HepG2 (cell line): ENCODE data around the gene NKD1. TPM values are rescaled to one million over a fixed set of nuclear protein-coding genes. Genes with fewer than 3 reads are reported as not detected.

Experiments used
- ASH2L ChIP-seq: fragments of 300-600, 200-600 bp; sonication (generic); IDR thresholded peaks from 2 replicates; pipeline ENCODE4 v1.7.0; 2017; ENCODE audit warnings: low read depth, mild to moderate bottlenecking, moderate library complexity, mixed read lengths, low read length; ENCODE audit not compliant: insufficient read length
- CHD4 ChIP-seq: fragments of 200-600 bp; sonication (generic); IDR thresholded peaks from 2 replicates; pipeline ENCODE4 v1.7.0; 2017; ENCODE audit warnings: mild to moderate bottlenecking, low read length, borderline replicate concordance
- DPF2 ChIP-seq: sonication (generic); formaldehyde crosslinking; IDR thresholded peaks from 2 replicates; pipeline ENCODE4 v1.4.0; 2020; ENCODE audit warnings: mild to moderate bottlenecking, low read depth, missing genetic modification reagents, borderline replicate concordance
- FOXC1 ChIP-seq: sonication (generic); formaldehyde crosslinking; IDR thresholded peaks from 2 replicates; pipeline ENCODE4 v1.8.0; 2022; ENCODE audit warnings: mild to moderate bottlenecking, missing genetic modification reagents, borderline replicate concordance
- KDM2A ChIP-seq: sonication (generic); formaldehyde crosslinking; IDR thresholded peaks from 2 replicates; pipeline ENCODE4 v1.4.0; 2020; ENCODE audit warnings: low read depth, missing genetic modification reagents, borderline replicate concordance
- MXD1 ChIP-seq: sonication (generic); formaldehyde crosslinking; IDR thresholded peaks from 2 replicates; pipeline ENCODE4 v1.4.0; 2020; ENCODE audit warnings: mild to moderate bottlenecking, missing genetic modification reagents
- SMARCC2 ChIP-seq: fragments of 450-650 bp; IDR thresholded peaks from 2 replicates; pipeline ENCODE4 v1.6.1; 2017; ENCODE audit warnings: antibody characterized with exemption, mild to moderate bottlenecking
- SP2 ChIP-seq: sonication (generic); formaldehyde crosslinking; IDR thresholded peaks from 2 replicates; pipeline ENCODE4 v1.5.1; 2020; ENCODE audit warnings: mild to moderate bottlenecking, missing genetic modification reagents
- SRSF9 ChIP-seq: fragments of 200-400 bp; formaldehyde crosslinking; IDR thresholded peaks from 2 replicates; pipeline ENCODE4 v1.6.1; 2018; ENCODE audit warnings: borderline replicate concordance, mild to moderate bottlenecking, low read depth, low read length; ENCODE audit not compliant: insufficient read depth, poor library complexity, severe bottlenecking
- SYNCRIP ChIP-seq: fragments of 200-400 bp; formaldehyde crosslinking; IDR thresholded peaks from 2 replicates; pipeline ENCODE4 v1.6.1; 2018; ENCODE audit warnings: mild to moderate bottlenecking, low read depth, low read length; ENCODE audit not compliant: insufficient read depth
- TFDP1 ChIP-seq: IDR thresholded peaks from 2 replicates; pipeline ENCODE4 v1.6.1; 2016; ENCODE audit warnings: missing compliant biosample characterization, missing genetic modification reagents, borderline replicate concordance
- TRIM22 ChIP-seq: fragments of 450-650 bp; IDR thresholded peaks from 2 replicates; pipeline ENCODE4 v1.6.1; 2017
- XBP1 ChIP-seq: sonication (generic); formaldehyde crosslinking; IDR thresholded peaks from 2 replicates; pipeline ENCODE4 v1.5.0; 2020; ENCODE audit warnings: missing genetic modification reagents
- ZC3H4 ChIP-seq: sonication (generic); formaldehyde crosslinking; IDR thresholded peaks from 2 replicates; pipeline ENCODE4 v1.4.0; 2020; ENCODE audit warnings: missing genetic modification reagents, borderline replicate concordance
- ZNF207 ChIP-seq: fragments of 450-650 bp; IDR thresholded peaks from 2 replicates; pipeline ENCODE4 v1.6.1; 2016; ENCODE audit warnings: antibody characterized with exemption, borderline replicate concordance
- ZNF879 ChIP-seq: sonication (generic); formaldehyde crosslinking; IDR thresholded peaks from 2 replicates; pipeline ENCODE4 v1.8.1; 2023; ENCODE audit warnings: missing genetic modification reagents
- ZZZ3 ChIP-seq: sonication (generic); formaldehyde crosslinking; IDR thresholded peaks from 2 replicates; pipeline ENCODE4 v1.4.0; 2020; ENCODE audit warnings: missing genetic modification reagents, mild to moderate bottlenecking, borderline replicate concordance
- polyA plus RNA-seq, 8 experiments: library from polyadenylated mRNA; depleted of rRNA in 3 of 8; stranded (reverse) in 7 of 8; unstranded in 1 of 8; fragments of >200 nt; fragmentation: Illumina TruSeq in 4 of 8; extraction: Trizol in 4 of 8; gene quantifications; 2 replicates each; pipeline versions ENCODE4 v1.2.1 to v1.2.3, GENCODE V29; 2011 to 2016; ENCODE audit warnings: low read depth in 4 of 8, missing spikeins in 1 of 8, mixed read lengths in 1 of 8; ENCODE audit not compliant: insufficient read depth in 1 of 8
- total RNA-seq, 5 experiments: library from RNA; depleted of rRNA; stranded (reverse); fragments of >200 nt; fragmentation: Illumina TruSeq; extraction: Trizol; gene quantifications; 2 replicates each; pipeline ENCODE4 v1.2.3, GENCODE V29; 2016; ENCODE audit warnings: low read depth in 1 of 5
- TF ChIP-seq, protein P1 (sequence below): sonication (generic); formaldehyde crosslinking; IDR thresholded peaks from 2 replicates; pipeline ENCODE4 v1.5.0; 2020; ENCODE audit warnings: missing genetic modification reagents
- TF ChIP-seq, protein P2 (sequence below): sonication (generic); formaldehyde crosslinking; IDR thresholded peaks from 2 replicates; pipeline ENCODE4 v1.4.0; 2020; ENCODE audit warnings: missing genetic modification reagents

The NKD1 gene
- total and polyA plus RNA-seq, 2 of the 13 experiments (the other 11 are each of a cell fraction or from before 2014, with no cell fraction given): 70.4 to 121 TPM

DNA sequence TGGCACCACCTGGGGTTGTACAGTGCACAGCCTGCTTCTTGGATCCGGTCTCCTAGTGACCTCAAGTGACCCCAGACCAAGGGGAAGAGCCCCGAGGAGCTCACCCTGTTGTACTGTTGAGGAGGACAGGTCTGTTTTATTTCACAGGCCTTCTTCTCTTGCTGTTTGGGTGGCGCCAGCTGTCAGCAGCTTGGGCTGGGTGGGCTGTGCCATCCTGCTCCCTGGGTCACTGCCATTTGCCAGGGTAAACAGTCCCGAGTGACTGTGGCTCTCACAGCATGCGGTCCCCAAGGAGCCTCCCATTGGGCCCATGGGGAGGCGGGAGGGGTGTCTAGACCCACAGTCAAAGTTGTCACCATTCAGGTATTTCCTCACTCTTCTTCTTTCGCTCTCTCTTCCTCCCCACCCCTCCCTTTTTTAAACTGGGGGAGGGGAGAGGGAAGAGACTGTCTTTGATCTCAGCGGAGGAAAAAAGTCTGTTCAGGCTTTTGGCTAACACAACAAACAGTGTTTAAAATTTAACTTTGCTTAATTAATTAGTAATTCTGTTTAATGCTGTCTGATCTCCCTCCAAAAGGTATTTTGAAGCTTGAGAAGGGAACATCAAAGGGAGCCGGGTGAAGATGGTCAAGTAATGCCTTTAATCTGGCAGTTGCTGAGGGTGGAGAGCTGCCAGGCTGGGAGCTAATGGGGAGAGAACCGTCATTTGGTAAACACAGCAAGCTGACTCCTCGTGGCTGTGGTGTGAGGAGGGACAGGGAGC lies 68.9 kb downstream of the NKD1 start (continued):
- TF ChIP-seq, protein P1, sequence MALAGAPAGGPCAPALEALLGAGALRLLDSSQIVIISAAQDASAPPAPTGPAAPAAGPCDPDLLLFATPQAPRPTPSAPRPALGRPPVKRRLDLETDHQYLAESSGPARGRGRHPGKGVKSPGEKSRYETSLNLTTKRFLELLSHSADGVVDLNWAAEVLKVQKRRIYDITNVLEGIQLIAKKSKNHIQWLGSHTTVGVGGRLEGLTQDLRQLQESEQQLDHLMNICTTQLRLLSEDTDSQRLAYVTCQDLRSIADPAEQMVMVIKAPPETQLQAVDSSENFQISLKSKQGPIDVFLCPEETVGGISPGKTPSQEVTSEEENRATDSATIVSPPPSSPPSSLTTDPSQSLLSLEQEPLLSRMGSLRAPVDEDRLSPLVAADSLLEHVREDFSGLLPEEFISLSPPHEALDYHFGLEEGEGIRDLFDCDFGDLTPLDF (CRISPR knock-in tag): no peak
- TF ChIP-seq FOXC1 (CRISPR knock-in tag) (no peak), SRSF9 (no peak), ZZZ3 (CRISPR knock-in tag) (no peak), DPF2 (CRISPR knock-in tag) (no peak), ASH2L (no peak), SP2 (no peak), MXD1 (CRISPR knock-in tag) (no peak), XBP1 (CRISPR knock-in tag) (no peak), SYNCRIP (no peak), TFDP1 (CRISPR knock-in tag) (no peak), CHD4 (no peak), KDM2A (CRISPR knock-in tag) (no peak; the same call in 1 of the 2 replicates), ZNF879 (no peak), ZC3H4 (CRISPR knock-in tag) (no peak), ZNF207 (no peak), SMARCC2 (no peak), TRIM22 (no peak)
- TF ChIP-seq, protein P2, sequence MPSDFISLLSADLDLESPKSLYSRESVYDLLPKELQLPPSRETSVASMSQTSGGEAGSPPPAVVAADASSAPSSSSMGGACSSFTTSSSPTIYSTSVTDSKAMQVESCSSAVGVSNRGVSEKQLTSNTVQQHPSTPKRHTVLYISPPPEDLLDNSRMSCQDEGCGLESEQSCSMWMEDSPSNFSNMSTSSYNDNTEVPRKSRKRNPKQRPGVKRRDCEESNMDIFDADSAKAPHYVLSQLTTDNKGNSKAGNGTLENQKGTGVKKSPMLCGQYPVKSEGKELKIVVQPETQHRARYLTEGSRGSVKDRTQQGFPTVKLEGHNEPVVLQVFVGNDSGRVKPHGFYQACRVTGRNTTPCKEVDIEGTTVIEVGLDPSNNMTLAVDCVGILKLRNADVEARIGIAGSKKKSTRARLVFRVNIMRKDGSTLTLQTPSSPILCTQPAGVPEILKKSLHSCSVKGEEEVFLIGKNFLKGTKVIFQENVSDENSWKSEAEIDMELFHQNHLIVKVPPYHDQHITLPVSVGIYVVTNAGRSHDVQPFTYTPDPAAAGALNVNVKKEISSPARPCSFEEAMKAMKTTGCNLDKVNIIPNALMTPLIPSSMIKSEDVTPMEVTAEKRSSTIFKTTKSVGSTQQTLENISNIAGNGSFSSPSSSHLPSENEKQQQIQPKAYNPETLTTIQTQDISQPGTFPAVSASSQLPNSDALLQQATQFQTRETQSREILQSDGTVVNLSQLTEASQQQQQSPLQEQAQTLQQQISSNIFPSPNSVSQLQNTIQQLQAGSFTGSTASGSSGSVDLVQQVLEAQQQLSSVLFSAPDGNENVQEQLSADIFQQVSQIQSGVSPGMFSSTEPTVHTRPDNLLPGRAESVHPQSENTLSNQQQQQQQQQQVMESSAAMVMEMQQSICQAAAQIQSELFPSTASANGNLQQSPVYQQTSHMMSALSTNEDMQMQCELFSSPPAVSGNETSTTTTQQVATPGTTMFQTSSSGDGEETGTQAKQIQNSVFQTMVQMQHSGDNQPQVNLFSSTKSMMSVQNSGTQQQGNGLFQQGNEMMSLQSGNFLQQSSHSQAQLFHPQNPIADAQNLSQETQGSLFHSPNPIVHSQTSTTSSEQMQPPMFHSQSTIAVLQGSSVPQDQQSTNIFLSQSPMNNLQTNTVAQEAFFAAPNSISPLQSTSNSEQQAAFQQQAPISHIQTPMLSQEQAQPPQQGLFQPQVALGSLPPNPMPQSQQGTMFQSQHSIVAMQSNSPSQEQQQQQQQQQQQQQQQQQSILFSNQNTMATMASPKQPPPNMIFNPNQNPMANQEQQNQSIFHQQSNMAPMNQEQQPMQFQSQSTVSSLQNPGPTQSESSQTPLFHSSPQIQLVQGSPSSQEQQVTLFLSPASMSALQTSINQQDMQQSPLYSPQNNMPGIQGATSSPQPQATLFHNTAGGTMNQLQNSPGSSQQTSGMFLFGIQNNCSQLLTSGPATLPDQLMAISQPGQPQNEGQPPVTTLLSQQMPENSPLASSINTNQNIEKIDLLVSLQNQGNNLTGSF (CRISPR knock-in tag): no peak
